IPS DF 6.9 (cell line): ENCODE data around the gene GPR39.
A peak's percentile ranks its signal among the peaks of the same experiment; 100 is the strongest.
"Not testable (repeated sequence)": the region's sequence is repeated elsewhere in the genome, so short reads cannot be mapped to it uniquely, and the experiment has no call there.

Experiments used
- DNase-seq: peaks from one replicate; pipeline ENCODE4 v3.0.0-alpha.2; 2013; ENCODE audit warnings: low read depth, low spot score
- H3K27ac ChIP-seq: one replicate; pipeline ENCODE4 v1.5.1; 2013; ENCODE audit warnings: low read length, control low read depth
- H3K27me3 ChIP-seq: 2 replicates; pipeline ENCODE4 v1.6.1; 2013; ENCODE audit warnings: mild to moderate bottlenecking, low read length; ENCODE audit not compliant: control insufficient read depth, insufficient read depth
- H3K36me3 ChIP-seq: 2 replicates; pipeline ENCODE4 v1.6.1; 2013; ENCODE audit warnings: low read length; ENCODE audit not compliant: control insufficient read depth, insufficient read depth
- H3K4me1 ChIP-seq: 2 replicates; pipeline ENCODE4 v1.6.1; 2013; ENCODE audit warnings: low read length; ENCODE audit not compliant: control insufficient read depth, insufficient read depth
- H3K4me3 ChIP-seq: 2 replicates; pipeline ENCODE4 v1.5.1; 2013; ENCODE audit warnings: mild to moderate bottlenecking, low read length
- H3K9me3 ChIP-seq: 2 replicates; pipeline ENCODE4 v1.6.1; 2013; ENCODE audit warnings: low read length, inconsistent platforms; ENCODE audit not compliant: control insufficient read depth, insufficient read depth
- WGBS: extraction: QIAGEN DNeasy Blood & Tissue Kit; methylation state at CpG from one replicate; pipeline ENCODE4 v1.1.7; 2013; ENCODE audit warnings: mixed read lengths, missing lambda C conversion rate; ENCODE audit not compliant: insufficient read length, insufficient coverage; 5-methylcytosine and 5-hydroxymethylcytosine counted together

GPR39 gene

DNA sequence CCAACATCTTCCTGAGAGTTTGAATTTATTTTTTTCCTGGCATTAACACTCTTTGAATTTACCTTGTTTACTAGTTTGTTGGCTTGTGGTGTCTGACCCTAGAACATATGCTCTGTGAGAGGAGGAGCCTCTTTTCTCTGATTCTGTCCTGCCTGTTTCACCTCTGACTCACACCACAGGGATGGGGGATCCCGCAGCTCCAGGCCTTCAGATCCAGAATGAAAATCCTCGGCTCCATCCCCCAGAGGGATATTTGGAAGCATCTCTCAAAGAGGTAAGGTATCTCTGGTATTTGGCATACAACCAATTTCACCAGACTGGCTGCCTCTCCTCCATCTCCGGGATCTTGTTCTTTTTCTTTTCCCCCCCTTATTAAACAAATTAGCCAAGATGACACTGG is 104.7 kb downstream of the GPR39 start:
- no peaks in the 10 kb centered on the region for H3K27me3 ChIP-seq
- H3K36me3 ChIP-seq, result no peaks in the 10 kb centered on the region
- H3K27ac ChIP-seq, result no peak overlapping the region
- H3K9me3 ChIP-seq, result no peaks in the 10 kb centered on the region
- no CpG with 5 or more reads among the region's 3 CpGs for WGBS
- DNase-seq, result no peak
- H3K4me1 ChIP-seq, result no peaks in the 10 kb centered on the region
- H3K4me3 ChIP-seq, result no peak overlapping the region

DNA sequence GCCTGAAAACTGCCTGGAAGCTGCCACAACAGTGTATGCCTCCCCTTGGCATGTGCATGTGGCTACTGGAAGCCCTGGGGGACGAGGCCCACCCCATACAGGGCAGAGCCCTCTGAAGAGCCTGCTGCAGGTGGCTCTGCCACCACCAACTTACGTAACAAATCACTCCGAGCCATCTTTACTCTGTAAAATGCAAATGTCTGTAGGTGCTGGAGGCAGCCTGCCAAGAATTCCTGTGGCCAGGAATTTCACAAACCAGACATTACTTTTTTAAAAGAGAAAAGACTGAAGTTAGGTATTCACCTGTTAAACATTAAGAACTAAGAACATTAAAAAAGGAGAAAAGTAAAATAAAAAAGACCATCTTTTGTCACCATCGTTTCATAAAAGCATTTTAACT is 106.3 kb downstream of the GPR39 start:
- no peaks in the 10 kb centered on the region for H3K27me3 ChIP-seq
- H3K36me3 ChIP-seq, result no peaks in the 10 kb centered on the region
- no peak overlapping the region for H3K27ac ChIP-seq
- H3K4me1 ChIP-seq, result no peaks in the 10 kb centered on the region
- no peak overlapping the region for H3K4me3 ChIP-seq
- no peaks in the 10 kb centered on the region for H3K9me3 ChIP-seq
- no peak for DNase-seq
- whole genome bisulfite sequencing, result no CpG with 5 or more reads among the region's 4 CpGs

DNA sequence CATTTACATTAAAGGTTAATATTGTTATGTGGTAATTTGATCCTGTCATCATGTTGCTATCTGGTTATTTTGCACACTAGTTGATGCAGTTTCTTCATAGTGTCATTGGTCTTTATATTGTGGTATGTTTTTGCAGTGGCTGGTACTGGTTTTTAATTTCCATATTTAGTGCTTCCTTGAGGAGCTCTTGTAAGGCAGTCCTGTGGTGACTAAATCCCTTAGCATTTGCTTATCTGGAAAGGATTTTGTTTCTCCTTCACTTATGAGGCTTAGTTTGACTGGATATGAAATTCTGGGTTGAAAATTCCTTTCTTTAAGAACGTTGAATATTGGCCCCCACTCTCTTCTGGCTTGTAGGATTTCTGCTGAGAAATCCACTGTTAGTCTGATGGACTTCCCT is 120.5 kb downstream of the GPR39 start:
- no CpG with 5 or more reads among the region's 1 CpG for WGBS
- not testable (repeated sequence) for H3K27me3 ChIP-seq, DNase-seq, H3K27ac ChIP-seq, H3K36me3 ChIP-seq, H3K4me3 ChIP-seq, H3K4me1 ChIP-seq, H3K9me3 ChIP-seq

- Histone ChIP-seq H3K27ac (no peak overlapping the region), H3K4me1 (no peaks in the 10 kb centered on the region), H3K36me3 (no peaks in the 10 kb centered on the region), H3K9me3 (no peaks in the 10 kb centered on the region), H3K27me3 (no peaks in the 10 kb centered on the region), H3K4me3 (no peak overlapping the region)
- no CpG with 5 or more reads among the region's 4 CpGs for WGBS
- DNase-seq, result no peak
These were observed 121.8 kb downstream of the GPR39 start for GRCh38 chr2:132538331-132538855.

DNA sequence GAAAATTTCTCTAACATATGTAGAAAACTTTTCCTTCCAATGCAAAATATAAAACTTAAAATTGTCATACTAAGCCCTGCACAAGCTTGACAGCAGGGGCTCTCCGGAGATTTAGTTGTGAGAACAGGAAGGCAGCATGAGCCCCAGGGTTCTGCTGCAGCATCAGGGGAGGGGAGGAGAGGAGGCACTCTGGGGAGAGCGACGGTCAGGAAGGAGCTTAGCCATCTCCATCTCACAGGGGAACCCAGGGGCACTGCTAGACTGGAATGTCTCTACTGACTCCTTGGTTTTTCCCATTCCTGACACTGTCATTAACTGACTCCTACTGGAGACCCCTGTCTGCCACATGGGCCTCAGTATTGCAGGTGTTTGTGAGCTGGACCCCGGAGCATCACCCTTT is 123.6 kb downstream of the GPR39 start:
- Histone ChIP-seq H3K9me3 (peaks cover 2% of the 10 kb centered on the region; the same call in 1 of the 2 replicates), H3K4me1 (no peaks in the 10 kb centered on the region; the same call in 1 of the 2 replicates), H3K27me3 (no peaks in the 10 kb centered on the region), H3K4me3 (no peak overlapping the region), H3K27ac (no peak overlapping the region), H3K36me3 (peaks cover 3% of the 10 kb centered on the region; the same call in 1 of the 2 replicates)
- WGBS, result no CpG with 5 or more reads among the region's 4 CpGs
- DNase-seq, result no peak

- DNase-seq, result no peak
- no peak overlapping the region for H3K27ac ChIP-seq
- no peak overlapping the region for H3K4me3 ChIP-seq
These were observed 126.5 kb downstream of the GPR39 start for GRCh38 chr2:132542953-132543569.

DNA sequence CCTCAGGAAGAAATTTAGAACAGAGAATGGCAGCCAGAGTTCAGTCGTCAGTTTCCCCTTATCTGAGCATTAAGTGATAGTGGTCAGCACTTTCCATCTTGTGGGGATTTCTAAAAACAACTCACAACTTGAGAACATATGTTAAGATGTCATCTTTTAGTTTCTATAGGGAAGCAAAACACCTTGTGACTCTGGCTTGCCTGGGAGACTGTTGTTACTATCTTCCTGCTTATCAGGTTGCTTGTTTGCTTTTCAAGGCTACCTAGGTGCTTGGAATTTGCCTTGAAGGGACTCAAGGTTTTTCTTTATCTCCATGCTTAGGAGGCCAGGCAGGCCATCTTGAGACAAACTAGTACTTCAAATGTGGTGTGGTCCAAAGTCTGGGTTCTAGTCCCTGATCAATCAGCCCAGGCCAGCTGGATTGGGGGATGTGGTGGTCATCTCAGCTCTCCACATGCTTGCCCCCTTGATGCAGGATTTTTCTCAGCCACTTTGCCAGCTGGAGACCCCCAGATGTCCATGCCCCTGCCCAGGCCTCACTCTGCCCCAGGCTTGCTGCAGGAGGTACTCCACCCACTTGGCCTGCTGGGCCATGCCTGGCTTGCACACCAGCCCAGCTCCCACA is 127.5 kb downstream of the GPR39 start:
- Histone ChIP-seq H3K27me3 (no peaks in the 10 kb centered on the region), H3K4me1 (no peaks in the 10 kb centered on the region; the same call in 1 of the 2 replicates), H3K36me3 (peaks cover 3% of the 10 kb centered on the region; the same call in 1 of the 2 replicates), H3K27ac (no peak overlapping the region), H3K9me3 (peaks cover 2% of the 10 kb centered on the region; the same call in 1 of the 2 replicates), H3K4me3 (no peak overlapping the region)
- DNase-seq, result no peak
- WGBS, result no CpG with 5 or more reads among the region's 1 CpG

More at GRCh38 chr2:132542953-132543569, 126.5 kb downstream of the GPR39 start:
- no CpG with 5 or more reads among the region's 4 CpGs for WGBS
- no peaks in the 10 kb centered on the region; the same call in 1 of the 2 replicates for H3K4me1 ChIP-seq
- no peaks in the 10 kb centered on the region for H3K27me3 ChIP-seq
- peaks cover 3% of the 10 kb centered on the region; the same call in 1 of the 2 replicates for H3K36me3 ChIP-seq
- H3K9me3 ChIP-seq, result peaks cover 2% of the 10 kb centered on the region; the same call in 1 of the 2 replicates

- H3K27ac ChIP-seq, result no peak overlapping the region
- no CpG with 5 or more reads among the region's 5 CpGs for WGBS
- H3K9me3 ChIP-seq, result peaks cover 2% of the 10 kb centered on the region; the same call in 1 of the 2 replicates
- H3K4me1 ChIP-seq, result no peaks in the 10 kb centered on the region; the same call in 1 of the 2 replicates
- H3K4me3 ChIP-seq, result no peak overlapping the region
- H3K36me3 ChIP-seq, result peaks cover 3% of the 10 kb centered on the region; the same call in 1 of the 2 replicates
- peak; percentile 35 for DNase-seq
- H3K27me3 ChIP-seq, result no peaks in the 10 kb centered on the region
These were observed 130.6 kb downstream of the GPR39 start for GRCh38 chr2:132547090-132547687.

DNA sequence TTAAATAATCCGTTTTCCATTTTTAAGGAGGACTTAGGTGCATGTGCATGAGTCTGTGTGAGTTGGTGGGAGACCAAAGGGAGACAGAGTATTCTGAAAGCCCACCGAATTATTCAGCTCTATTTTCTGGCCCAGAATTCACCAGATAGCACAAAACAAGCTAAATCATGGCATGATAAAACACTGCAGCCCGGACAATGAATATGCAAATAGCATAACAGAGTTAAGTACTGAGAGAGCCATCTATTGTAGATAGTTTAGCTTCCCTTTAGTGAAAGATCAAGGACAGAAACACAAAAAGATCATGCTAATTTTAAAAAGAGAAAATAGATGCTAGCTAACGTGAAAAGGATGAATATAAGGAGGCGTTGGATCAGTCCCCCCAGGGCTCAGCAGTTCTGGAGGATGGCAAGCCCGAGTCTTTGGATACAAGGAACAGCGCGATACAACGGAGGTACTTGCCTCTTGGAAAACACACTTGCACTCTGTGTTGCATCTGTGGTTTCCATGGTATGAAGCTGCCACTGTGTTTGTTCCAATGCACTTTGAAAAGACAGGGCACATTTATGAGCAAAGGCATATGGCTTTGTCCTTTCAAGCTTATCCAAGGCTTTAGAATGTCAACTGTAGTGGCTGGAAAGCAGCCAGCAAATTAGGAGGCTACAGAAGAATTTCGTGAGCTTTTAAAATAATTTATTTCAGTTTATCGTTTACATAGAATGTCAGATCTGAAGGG is 133.5 kb downstream of the GPR39 start:
- no peak overlapping the region for H3K4me3 ChIP-seq
- WGBS, result no CpG with 5 or more reads among the region's 11 CpGs

DNA sequence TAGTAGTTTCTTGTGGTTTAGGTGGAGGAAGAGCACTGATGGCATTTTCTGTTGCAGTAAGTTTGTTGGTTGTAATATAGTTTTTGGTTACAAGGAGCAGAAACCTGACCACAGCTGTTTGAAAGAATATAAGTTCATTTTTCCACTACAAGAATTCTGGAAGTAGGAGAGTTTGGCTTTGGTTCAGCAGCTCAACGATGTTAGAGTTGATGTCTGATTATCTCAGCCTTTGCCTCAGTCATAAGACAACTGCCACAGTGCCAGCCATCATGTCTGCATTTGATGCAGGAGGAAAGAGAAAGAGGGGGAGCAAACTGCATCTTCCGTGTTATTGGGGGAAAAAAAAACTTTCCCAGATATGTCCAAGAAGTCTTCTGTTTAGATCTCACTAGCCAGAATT is 134.3 kb downstream of the GPR39 start:
- Histone ChIP-seq H3K4me3 (no peak overlapping the region), H3K27ac (no peak overlapping the region), H3K9me3 (no peaks in the 10 kb centered on the region), H3K27me3 (no peaks in the 10 kb centered on the region), H3K4me1 (no peaks in the 10 kb centered on the region), H3K36me3 (no peaks in the 10 kb centered on the region)
- DNase-seq, result no peak
- no CpG with 5 or more reads among the region's 2 CpGs for WGBS

More for the DNA sequence above, 133.5 kb downstream of the GPR39 start:
- Histone ChIP-seq H3K36me3 (no peaks in the 10 kb centered on the region), H3K27me3 (no peaks in the 10 kb centered on the region), H3K4me1 (no peaks in the 10 kb centered on the region), H3K27ac (no peak overlapping the region), H3K9me3 (no peaks in the 10 kb centered on the region)
- DNase-seq, result no peak
